A172 (cell line): ENCODE data around the gene KRT6A. TPM values are rescaled to one million over a fixed set of nuclear protein-coding genes. Genes with fewer than 3 reads are reported as not detected.

Source experiments
- total RNA-seq: library from RNA; depleted of rRNA; stranded (reverse); fragments of >200 nt; shearing (Covaris generic); gene quantifications from 2 replicates; pipeline ENCODE4 v1.2.3, GENCODE V29; 2014; rRNA removed

Gene KRT6A
- total RNA-seq, 1 experiment from 2014 or later, result not detected

Other genes with a start within 250 kb of the KRT6A start
- gene KRT86, start 218.6 kb downstream of the KRT6A start, total RNA-seq, result 1.5 and 1.6 TPM in 2 replicates
- gene KRT81, start 201.7 kb downstream of the KRT6A start, total RNA-seq, result 59.0 and 66.4 TPM in 2 replicates
- 0.05 and 0.41 TPM in 2 replicates for gene KRT83, start 171.9 kb downstream of the KRT6A start, total RNA-seq
- 0.05 TPM in 1 of 2 replicates, not detected in the other for gene KRT85, start 125.8 kb downstream of the KRT6A start, total RNA-seq
- gene KRT84, start 107.6 kb downstream of the KRT6A start, total RNA-seq, result not detected in 2 replicates
- not detected in 2 replicates for gene KRT82, start 86.9 kb downstream of the KRT6A start, total RNA-seq
- 0.07 TPM in 1 of 2 replicates, not detected in the other for gene KRT75, start 58.9 kb downstream of the KRT6A start, total RNA-seq
- not detected in 2 replicates for gene KRT6B, start 41.1 kb downstream of the KRT6A start, total RNA-seq
- not detected in 2 replicates for gene KRT6C, start 19.5 kb downstream of the KRT6A start, total RNA-seq
- gene KRT5, start 27.1 kb upstream of the KRT6A start, total RNA-seq, result 1.1 and 1.4 TPM in 2 replicates
- not detected in 2 replicates for gene KRT71, start 59.9 kb upstream of the KRT6A start, total RNA-seq
- gene KRT74, start 80.6 kb upstream of the KRT6A start, total RNA-seq, result 0.43 TPM in 1 of 2 replicates, not detected in the other
- gene KRT72, start 108.2 kb upstream of the KRT6A start, total RNA-seq, result not detected in 2 replicates
- gene KRT73, start 125.3 kb upstream of the KRT6A start, total RNA-seq, result not detected in 2 replicates
- gene KRT2, start 159.0 kb upstream of the KRT6A start, total RNA-seq, result not detected in 2 replicates
- not detected in 2 replicates for gene KRT1, start 187.2 kb upstream of the KRT6A start, total RNA-seq
- gene KRT77, start 210.3 kb upstream of the KRT6A start, total RNA-seq, result not detected in 2 replicates